BLaER1 treated with 17β-estradiol and CSF1 and Interleukin-3, amounts not matched to agents 10 nM and 100 nM (cell line): ENCODE data around the gene PARK7.

Experiments used
- H3K27ac ChIP-seq, 11 experiments: shearing (Covaris generic); formaldehyde crosslinking; 2 replicates each; pipeline ENCODE4 v1.8.1; 2022
- H3K27me3 ChIP-seq, 11 experiments: shearing (Covaris generic); formaldehyde crosslinking; 2 replicates each; pipeline ENCODE4 v1.8.1; 2022
- H3K36me3 ChIP-seq, 11 experiments: shearing (Covaris generic); formaldehyde crosslinking; 2 replicates each; pipeline ENCODE4 v1.8.1; 2022
- H3K4me1 ChIP-seq, 10 experiments: shearing (Covaris generic); formaldehyde crosslinking; 2 replicates each; pipeline ENCODE4 v1.8.1; 2022
- H3K4me2 ChIP-seq, 11 experiments: shearing (Covaris generic); formaldehyde crosslinking; 2 replicates each; pipeline ENCODE4 v1.8.1; 2022
- H3K4me3 ChIP-seq, 10 experiments: shearing (Covaris generic); formaldehyde crosslinking; 2 replicates each; pipeline ENCODE4 v1.8.1; 2022
- H3K9ac ChIP-seq, 11 experiments: shearing (Covaris generic); formaldehyde crosslinking; 2 replicates each; pipeline ENCODE4 v1.8.1; 2022
- H3K9me3 ChIP-seq, 11 experiments: shearing (Covaris generic); formaldehyde crosslinking; replicated peaks in 1 of 11; 2 replicates each; pipeline ENCODE4 v1.8.1; 2022
- H4K20me1 ChIP-seq, 11 experiments: shearing (Covaris generic); formaldehyde crosslinking; 2 replicates each; pipeline ENCODE4 v1.8.1; 2022
- Cebpa-rat ChIP-seq, 11 experiments: shearing (Covaris generic); IDR thresholded peaks; 2 replicates each; pipeline ENCODE4 v1.8.1; 2022

PARK7 gene

DNA sequence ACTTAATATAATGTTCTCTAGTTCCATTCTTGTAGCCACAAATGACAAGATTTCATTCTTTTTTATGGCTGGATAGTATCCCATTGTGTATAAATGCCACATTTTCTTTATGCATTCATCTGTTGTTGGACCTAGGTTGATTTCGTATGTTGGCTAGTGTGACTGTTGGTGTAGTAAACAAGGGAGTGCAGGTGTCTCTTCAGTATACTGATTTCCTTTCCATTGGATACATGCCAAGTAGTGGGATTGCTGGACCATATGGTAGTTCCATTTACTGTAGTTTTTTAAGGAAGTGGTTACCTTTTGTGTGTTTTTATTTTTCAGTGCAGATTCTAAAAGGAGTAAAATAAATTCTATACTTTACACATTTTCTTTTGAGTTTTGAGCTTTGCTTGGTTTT is 5.7 kb downstream of the PARK7 start:
- Histone ChIP-seq H3K27me3 (no peaks in the 10 kb centered on the region), H3K9me3 (no peaks in the 10 kb centered on the region), H3K4me2 (peak overlapping the region in 5 of 11 experiments; percentile 9 to 37 (median 19); a peak in 5 of 22 replicates), H3K36me3 (peaks cover 92 to 96% (median 94%) of the 10 kb centered on the region in 11 experiments), H4K20me1 (peaks cover 15 to 69% (median 59%) of the 10 kb centered on the region in 11 experiments; a peak in 21 of 22 replicates), H3K4me1 (peaks cover 13 to 61% (median 43%) of the 10 kb centered on the region in 10 experiments), H3K4me3 (no peak overlapping the region), H3K9ac (no peak overlapping the region), H3K27ac (no peak overlapping the region)
- TF ChIP-seq Cebpa-rat (IDR thresholded peaks at IDR 0.05), result no peak

DNA sequence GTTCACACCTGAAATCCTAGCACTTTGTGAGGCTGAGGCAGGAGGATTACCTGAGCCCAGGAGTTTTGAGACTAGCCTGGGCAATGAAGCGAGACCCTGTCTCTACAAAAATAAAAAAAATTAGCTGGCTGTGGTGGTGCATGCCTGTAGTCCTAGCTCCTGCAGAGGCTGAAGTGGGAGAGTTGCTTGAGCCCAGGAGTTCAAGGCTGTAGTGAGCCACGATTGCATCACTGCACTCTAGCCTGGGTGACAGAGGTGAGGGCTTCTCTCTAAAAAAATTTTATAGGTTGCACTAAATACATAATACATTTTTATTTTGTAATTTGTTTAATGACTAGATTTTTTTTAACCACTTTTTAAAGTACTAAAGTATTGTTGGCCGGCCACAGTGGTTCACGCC is 6.1 kb downstream of the PARK7 start:
- Histone ChIP-seq H3K36me3 (peaks cover 97 to 100% (median 99%) of the 10 kb centered on the region in 11 experiments), H3K27ac (no peak overlapping the region), H3K4me3 (no peak overlapping the region), H3K27me3 (no peaks in the 10 kb centered on the region), H3K9me3 (no peaks in the 10 kb centered on the region), H3K4me2 (peak overlapping the region in 4 of 11 experiments; percentile 9 to 24 (median 16); a peak in 3 of 22 replicates), H4K20me1 (peaks cover 15 to 73% (median 61%) of the 10 kb centered on the region in 11 experiments; a peak in 21 of 22 replicates), H3K9ac (no peak overlapping the region), H3K4me1 (peaks cover 9 to 57% (median 38%) of the 10 kb centered on the region in 10 experiments)
- TF ChIP-seq Cebpa-rat (IDR thresholded peaks at IDR 0.05), result no peak

DNA sequence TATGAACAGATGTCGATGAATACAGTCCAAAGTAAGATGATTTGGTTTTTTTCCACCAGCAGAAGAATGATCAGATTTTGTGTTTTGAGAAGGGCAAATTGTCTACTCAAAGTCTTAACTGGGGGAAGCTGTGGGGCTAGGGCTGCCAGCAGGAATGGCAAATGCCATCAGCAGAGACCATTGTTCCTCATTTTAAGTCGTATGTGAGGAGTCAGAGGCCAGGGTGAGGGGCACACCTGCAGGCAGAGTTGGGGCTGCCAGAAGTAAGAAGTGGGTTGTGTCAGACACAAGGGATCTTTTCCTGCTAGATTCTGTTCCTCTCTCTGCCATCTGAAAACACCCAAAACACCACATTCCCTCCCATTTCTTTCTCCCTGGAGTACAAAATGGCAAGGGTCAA is 8.7 kb downstream of the PARK7 start:
- H3K36me3 ChIP-seq, result peaks cover 82 to 99% (median 90%) of the 10 kb centered on the region in 11 experiments
- H3K4me2 ChIP-seq, result no peak overlapping the region
- no peak overlapping the region for H3K27ac ChIP-seq
- H3K9me3 ChIP-seq, result no peaks in the 10 kb centered on the region
- H3K4me1 ChIP-seq, result peaks cover 0 to 31% (median 15%) of the 10 kb centered on the region in 10 experiments; a peak in 12 of 20 replicates
- no peak for TF ChIP-seq Cebpa-rat (IDR thresholded peaks at IDR 0.05)
- H3K9ac ChIP-seq, result no peak overlapping the region
- no peak overlapping the region for H3K4me3 ChIP-seq
- no peaks in the 10 kb centered on the region for H3K27me3 ChIP-seq
- peaks cover 19 to 81% (median 56%) of the 10 kb centered on the region in 11 experiments; a peak in 21 of 22 replicates for H4K20me1 ChIP-seq

DNA sequence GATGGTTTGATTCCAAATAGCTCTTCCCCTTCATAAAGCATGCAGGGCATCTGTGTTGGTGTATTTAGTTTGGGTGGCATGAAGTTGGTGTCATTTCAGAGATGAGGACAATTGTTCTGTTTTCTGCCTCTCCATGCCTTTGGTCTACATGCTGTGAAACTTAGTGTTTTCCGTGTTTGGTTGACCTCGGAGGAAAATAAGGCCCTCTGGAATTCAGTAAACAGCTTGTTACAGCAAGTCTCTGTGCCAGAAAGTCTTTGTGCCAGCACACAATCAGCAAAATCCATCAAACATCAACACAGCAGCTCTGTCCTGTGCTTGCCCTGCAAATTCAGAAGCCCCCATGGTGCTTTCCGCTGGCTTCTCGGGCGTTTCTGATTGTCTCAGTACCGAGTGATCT is 9.5 kb downstream of the PARK7 start:
- no peak overlapping the region for H3K4me2 ChIP-seq
- H3K9ac ChIP-seq, result no peak overlapping the region
- peaks cover 0 to 25% (median 14%) of the 10 kb centered on the region in 10 experiments; a peak in 12 of 20 replicates for H3K4me1 ChIP-seq
- H3K9me3 ChIP-seq, result no peaks in the 10 kb centered on the region
- H4K20me1 ChIP-seq, result peaks cover 26 to 81% (median 56%) of the 10 kb centered on the region in 11 experiments; a peak in 21 of 22 replicates
- H3K27me3 ChIP-seq, result no peaks in the 10 kb centered on the region
- peaks cover 81 to 99% (median 90%) of the 10 kb centered on the region in 11 experiments for H3K36me3 ChIP-seq
- H3K27ac ChIP-seq, result no peak overlapping the region
- no peak overlapping the region for H3K4me3 ChIP-seq
- no peak for TF ChIP-seq Cebpa-rat (IDR thresholded peaks at IDR 0.05)

DNA sequence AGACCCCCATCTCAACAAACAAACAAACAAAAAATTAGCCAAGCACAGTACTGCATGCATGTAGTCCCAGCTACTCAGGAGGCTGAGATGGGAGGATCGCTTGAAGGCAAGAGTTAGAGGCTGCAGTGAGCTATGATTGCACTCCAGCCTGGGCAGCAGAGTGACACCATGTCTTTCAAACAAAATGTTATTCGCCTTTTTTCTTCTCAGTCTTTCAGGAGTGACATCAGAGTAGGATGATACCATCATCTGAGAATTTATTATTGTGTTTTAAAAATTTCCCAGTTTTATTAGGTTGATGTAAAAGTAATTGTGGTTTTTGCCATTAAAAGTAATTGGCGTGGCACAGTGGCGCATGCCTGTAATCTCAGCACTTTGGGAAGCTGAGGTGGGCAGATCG is 10.8 kb downstream of the PARK7 start:
- Histone ChIP-seq H3K9me3 (no peaks in the 10 kb centered on the region), H3K9ac (no peak overlapping the region), H3K4me2 (no peak overlapping the region), H3K27ac (no peak overlapping the region), H3K4me1 (peaks cover 0 to 12% (median 4%) of the 10 kb centered on the region in 10 experiments; a peak in 9 of 20 replicates), H3K4me3 (no peak overlapping the region), H3K27me3 (no peaks in the 10 kb centered on the region), H4K20me1 (peaks cover 27 to 84% (median 60%) of the 10 kb centered on the region in 11 experiments; a peak in 21 of 22 replicates), H3K36me3 (peaks cover 81 to 99% (median 90%) of the 10 kb centered on the region in 11 experiments)
- TF ChIP-seq Cebpa-rat (IDR thresholded peaks at IDR 0.05), result no peak

GRCh38 chr1:7973086-7973485 is 11.6 kb downstream of the PARK7 start:
- no peak overlapping the region for H3K9ac ChIP-seq
- H3K36me3 ChIP-seq, result peaks cover 81 to 99% (median 90%) of the 10 kb centered on the region in 11 experiments
- no peaks in the 10 kb centered on the region for H3K27me3 ChIP-seq
- 0 out of 20 replicates have a peak, but pooled peaks cover 0 to 6% (median 0%) of the 10 kb centered on the region in 10 experiments for H3K4me1 ChIP-seq
- H3K27ac ChIP-seq, result no peak overlapping the region
- no peak overlapping the region for H3K4me3 ChIP-seq
- H4K20me1 ChIP-seq, result peaks cover 19 to 84% (median 54%) of the 10 kb centered on the region in 11 experiments; a peak in 19 of 22 replicates
- no peak for TF ChIP-seq Cebpa-rat (IDR thresholded peaks at IDR 0.05)
- no peaks in the 10 kb centered on the region for H3K9me3 ChIP-seq
- H3K4me2 ChIP-seq, result no peak overlapping the region

- peaks cover 20 to 87% (median 52%) of the 10 kb centered on the region in 11 experiments; a peak in 20 of 22 replicates for H4K20me1 ChIP-seq
- peaks cover 81 to 99% (median 90%) of the 10 kb centered on the region in 11 experiments for H3K36me3 ChIP-seq
- H3K4me3 ChIP-seq, result no peak overlapping the region
- no peaks in the 10 kb centered on the region for H3K9me3 ChIP-seq
- no peaks in the 10 kb centered on the region for H3K27me3 ChIP-seq
- TF ChIP-seq Cebpa-rat (IDR thresholded peaks at IDR 0.05), result no peak
- no peak overlapping the region for H3K27ac ChIP-seq
- H3K9ac ChIP-seq, result no peak overlapping the region
- no peak overlapping the region for H3K4me2 ChIP-seq
- no peaks in the 10 kb centered on the region for H3K4me1 ChIP-seq
Measured at GRCh38 chr1:7975212-7975865, 13.8 kb downstream of the PARK7 start.

- peaks cover 0 to 5% (median 0%) of the 10 kb centered on the region in 10 experiments; a peak in 5 of 20 replicates for H3K4me1 ChIP-seq
- TF ChIP-seq Cebpa-rat (IDR thresholded peaks at IDR 0.05), result no peak
- peaks cover 88 to 98% (median 92%) of the 10 kb centered on the region in 11 experiments for H3K36me3 ChIP-seq
- no peak overlapping the region for H3K4me3 ChIP-seq
- H4K20me1 ChIP-seq, result peaks cover 27 to 95% (median 72%) of the 10 kb centered on the region in 11 experiments; a peak in 20 of 22 replicates
- H3K27ac ChIP-seq, result no peak overlapping the region
- H3K9me3 ChIP-seq, result no peaks in the 10 kb centered on the region
- no peaks in the 10 kb centered on the region for H3K27me3 ChIP-seq
- H3K9ac ChIP-seq, result no peak overlapping the region
- H3K4me2 ChIP-seq, result no peak overlapping the region
Measured at GRCh38 chr1:7980984-7981383, 19.5 kb downstream of the PARK7 start.

DNA sequence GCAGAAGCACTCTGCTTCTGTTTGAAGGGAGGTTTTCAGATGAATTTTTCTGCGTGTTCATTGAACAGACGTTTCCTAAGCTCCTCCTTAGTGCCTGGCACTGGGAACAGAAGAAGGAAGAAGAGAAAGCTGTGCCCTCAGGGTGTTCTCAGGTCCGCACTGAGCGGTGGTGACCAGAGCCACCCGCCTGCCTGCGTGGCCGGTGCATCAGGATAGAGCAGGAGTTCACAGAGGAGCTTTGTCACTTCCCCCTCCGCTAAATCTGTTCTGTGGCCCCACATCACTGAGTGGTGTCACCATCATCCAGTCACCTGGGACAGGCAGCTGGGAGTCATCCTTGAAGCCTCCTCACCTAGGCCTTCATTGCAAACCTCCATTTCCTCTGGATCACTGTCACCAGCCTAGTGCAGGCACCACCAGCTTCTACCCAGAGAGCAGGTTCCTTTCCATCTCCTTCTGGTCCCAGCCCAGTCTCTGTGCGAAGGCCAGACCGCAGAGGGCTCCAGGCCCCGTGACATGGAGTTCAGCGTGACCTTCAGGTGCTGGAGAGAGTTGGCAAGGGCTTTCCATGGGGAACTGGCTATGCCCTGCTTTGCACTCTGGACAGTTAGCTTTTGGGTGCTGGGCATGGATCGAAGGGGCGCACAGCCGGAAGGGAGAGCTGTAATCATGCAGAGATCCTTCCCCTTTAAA is 21.7 kb downstream of the PARK7 start:
- no peaks in the 10 kb centered on the region for H3K27me3 ChIP-seq
- H3K4me3 ChIP-seq, result no peak overlapping the region
- no peak overlapping the region for H3K27ac ChIP-seq
- no peak overlapping the region for H3K4me2 ChIP-seq
- no peak for TF ChIP-seq Cebpa-rat (IDR thresholded peaks at IDR 0.05)
- H3K36me3 ChIP-seq, result peaks cover 85 to 97% (median 88%) of the 10 kb centered on the region in 11 experiments
- no peaks in the 10 kb centered on the region for H3K9me3 ChIP-seq
- H3K4me1 ChIP-seq, result peaks cover 0 to 5% (median 0%) of the 10 kb centered on the region in 10 experiments; a peak in 5 of 20 replicates
- no peak overlapping the region for H3K9ac ChIP-seq
- H4K20me1 ChIP-seq, result peaks cover 14 to 88% (median 56%) of the 10 kb centered on the region in 11 experiments; a peak in 20 of 22 replicates
